SKM-1 (cell line): ENCODE results near the gene GLB1L2.

Experiments used
- DNase-seq: peaks from one replicate; lab custom pipeline; 2025; ENCODE audit not compliant: unreplicated experiment; lab: John Stamatoyannopoulos, UW

GLB1L2 gene

GRCh38 chr11:134425413-134425812 is 93.6 kb downstream of the GLB1L2 start:
- DNase-seq = no peak
